Colon (tissue), 2 donors: ENCODE measurements around the gene CACNB2.
"Not testable (repeated sequence)": the region's sequence is repeated elsewhere in the genome, so short reads cannot be mapped to it uniquely, and the experiment has no call there.

Experiments used
- FAIRE-seq: peaks from 2 replicates; lab custom pipeline; 2012; peaks lifted over from hg19 to GRCh38; lab: Jason Lieb, UNC
- donor health status: control.
- donor health status: control.

The CACNB2 gene

GRCh38 chr10:18201877-18202276, 61.7 kb downstream of the CACNB2 start:
- no peak for FAIRE-seq

GRCh38 chr10:18202680-18203460, 62.6 kb downstream of the CACNB2 start:
- FAIRE-seq = no peak

GRCh38 chr10:18203471-18203870, 63.2 kb downstream of the CACNB2 start:
- no peak for FAIRE-seq

GRCh38 chr10:18204039-18204835, 64.0 kb downstream of the CACNB2 start:
- no peak for FAIRE-seq

GRCh38 chr10:18205098-18205834, 65.0 kb downstream of the CACNB2 start:
- no peak for FAIRE-seq

- not testable (repeated sequence) for FAIRE-seq
Observed at GRCh38 chr10:18208186-18208585, 68.0 kb downstream of the CACNB2 start.

GRCh38 chr10:18209241-18209640, 69.0 kb downstream of the CACNB2 start:
- FAIRE-seq = no peak

- no peak for FAIRE-seq
Observed at GRCh38 chr10:18210711-18211110, 70.5 kb downstream of the CACNB2 start.

- FAIRE-seq = no peak
Observed at GRCh38 chr10:18211862-18212261, 71.6 kb downstream of the CACNB2 start.

GRCh38 chr10:18213271-18213670, 73.0 kb downstream of the CACNB2 start:
- FAIRE-seq = no peak

- no peak for FAIRE-seq
Observed at GRCh38 chr10:18214691-18215563, 74.7 kb downstream of the CACNB2 start.

- no peak for FAIRE-seq
Observed at GRCh38 chr10:18216482-18216881, 76.3 kb downstream of the CACNB2 start.

GRCh38 chr10:18217577-18217976, 77.4 kb downstream of the CACNB2 start:
- no peak for FAIRE-seq

- FAIRE-seq = no peak
Observed at GRCh38 chr10:18219146-18219545, 78.9 kb downstream of the CACNB2 start.

- no peak for FAIRE-seq
Observed at GRCh38 chr10:18221123-18221522, 80.9 kb downstream of the CACNB2 start.

GRCh38 chr10:18221882-18222281, 81.7 kb downstream of the CACNB2 start:
- no peak for FAIRE-seq

- no peak for FAIRE-seq
Observed at GRCh38 chr10:18222866-18223265, 82.6 kb downstream of the CACNB2 start.

- FAIRE-seq = no peak
Observed at GRCh38 chr10:18223898-18224297, 83.7 kb downstream of the CACNB2 start.

GRCh38 chr10:18224626-18225445, 84.6 kb downstream of the CACNB2 start:
- no peak for FAIRE-seq

GRCh38 chr10:18226336-18226735, 86.1 kb downstream of the CACNB2 start:
- no peak for FAIRE-seq

- no peak for FAIRE-seq
Observed at GRCh38 chr10:18229826-18230225, 89.6 kb downstream of the CACNB2 start.
